H9 (cell line): ENCODE results near the gene PLLP. TPM values are rescaled to one million over a fixed set of nuclear protein-coding genes. Genes with fewer than 3 reads are reported as not detected.

ENCODE experiments used
- DNase-seq: peaks from one replicate; pipeline ENCODE4 v3.0.0-alpha.2; 2017
- H2AFZ ChIP-seq: one replicate; pipeline ENCODE4 v1.6.1; 2013; ENCODE audit warnings: mild to moderate bottlenecking, low read length, control low read depth, moderate library complexity
- H2AK5ac ChIP-seq: 2 replicates; pipeline ENCODE4 v1.6.1; 2013; ENCODE audit warnings: low read length, control low read depth, mixed read lengths; ENCODE audit not compliant: insufficient read length
- H2BK120ac ChIP-seq: one replicate; pipeline ENCODE4 v1.6.1; 2013; ENCODE audit warnings: low read depth, mild to moderate bottlenecking, low read length, control low read depth, inconsistent platforms; ENCODE audit not compliant: poor library complexity, severe bottlenecking
- H2BK12ac ChIP-seq: 2 replicates; pipeline ENCODE4 v1.6.1; 2013; ENCODE audit warnings: low read length, control low read depth, mixed read lengths, low read depth; ENCODE audit not compliant: insufficient read length
- H2BK15ac ChIP-seq: 2 replicates; pipeline ENCODE4 v1.6.1; 2013; ENCODE audit warnings: low read depth, low read length, control low read depth
- H2BK20ac ChIP-seq: one replicate; pipeline ENCODE4 v1.6.1; 2013; ENCODE audit warnings: low read depth, mild to moderate bottlenecking, low read length, control low read depth, inconsistent platforms; ENCODE audit not compliant: poor library complexity, severe bottlenecking
- H2BK5ac ChIP-seq: 2 replicates; pipeline ENCODE4 v1.6.1; 2013; ENCODE audit warnings: low read length, control low read depth, mixed read lengths; ENCODE audit not compliant: insufficient read length
- H3K14ac ChIP-seq: 2 replicates; pipeline ENCODE4 v1.6.1; 2013; ENCODE audit warnings: low read length, control low read depth; ENCODE audit not compliant: insufficient read depth
- H3K18ac ChIP-seq: 2 replicates; pipeline ENCODE4 v1.6.1; 2013; ENCODE audit warnings: low read depth, mild to moderate bottlenecking, mixed read lengths, low read length, control low read depth; ENCODE audit not compliant: insufficient read length
- H3K23ac ChIP-seq: 2 replicates; pipeline ENCODE4 v1.6.1; 2013; ENCODE audit warnings: low read length, control low read depth, mixed read lengths, low read depth; ENCODE audit not compliant: insufficient read length
- H3K23me2 ChIP-seq: 2 replicates; pipeline ENCODE4 v1.6.1; 2013; ENCODE audit warnings: low read depth, mild to moderate bottlenecking, mixed read lengths, low read length, control low read depth; ENCODE audit not compliant: insufficient read length, poor library complexity, severe bottlenecking
- H3K27ac ChIP-seq: 2 replicates; pipeline ENCODE4 v1.5.1; 2013; ENCODE audit warnings: low read length, control low read depth, mixed read lengths, low read depth; ENCODE audit not compliant: insufficient read length
- H3K27me3 ChIP-seq: 2 replicates; pipeline ENCODE4 v1.6.1; 2013; ENCODE audit warnings: low read length, control low read depth, inconsistent platforms; ENCODE audit not compliant: insufficient read depth
- H3K4ac ChIP-seq: 2 replicates; pipeline ENCODE4 v1.6.1; 2013; ENCODE audit warnings: low read depth, mild to moderate bottlenecking, control low read depth, inconsistent platforms, low read length, moderate library complexity
- H3K4me1 ChIP-seq: 2 replicates; pipeline ENCODE4 v1.6.1; 2013; ENCODE audit warnings: low read length, control low read depth, inconsistent platforms; ENCODE audit not compliant: insufficient read depth
- H3K4me2 ChIP-seq: 2 replicates; pipeline ENCODE4 v1.6.1; 2013; ENCODE audit warnings: low read length, control low read depth, mixed read lengths; ENCODE audit not compliant: insufficient read length, insufficient read depth
- H3K56ac ChIP-seq: 2 replicates; pipeline ENCODE4 v1.6.1; 2013; ENCODE audit warnings: low read depth, mild to moderate bottlenecking, mixed read lengths, low read length, control low read depth; ENCODE audit not compliant: insufficient read length
- H3K79me1 ChIP-seq: 2 replicates; pipeline ENCODE4 v1.6.1; 2013; ENCODE audit warnings: low read depth, mild to moderate bottlenecking, moderate library complexity, low read length, control low read depth, inconsistent platforms; ENCODE audit not compliant: insufficient read depth, poor library complexity, severe bottlenecking
- H3K79me2 ChIP-seq: 2 replicates; pipeline ENCODE4 v1.6.1; 2013; ENCODE audit warnings: low read length, control low read depth, inconsistent platforms; ENCODE audit not compliant: insufficient read depth
- H3K9ac ChIP-seq: 2 replicates; pipeline ENCODE4 v1.6.1; 2013; ENCODE audit warnings: low read length, control low read depth, mixed read lengths; ENCODE audit not compliant: insufficient read length; ENCODE audit errors: extremely low read depth
- H3K9me3 ChIP-seq: one replicate; pipeline ENCODE4 v1.6.1; 2013; ENCODE audit warnings: low read depth, low read length, inconsistent platforms; ENCODE audit not compliant: control insufficient read depth
- H3T11ph ChIP-seq: one replicate; pipeline ENCODE4 v1.6.1; 2013; ENCODE audit warnings: mild to moderate bottlenecking, low read length, control low read depth, inconsistent platforms
- H4K20me1 ChIP-seq: one replicate; pipeline ENCODE4 v1.6.1; 2013; ENCODE audit not compliant: control insufficient read depth, insufficient read length, insufficient read depth
- H4K5ac ChIP-seq: 2 replicates; pipeline ENCODE4 v1.6.1; 2013; ENCODE audit warnings: low read depth, mild to moderate bottlenecking, mixed read lengths, low read length, control low read depth; ENCODE audit not compliant: insufficient read length
- H4K8ac ChIP-seq: replicated peaks from 2 replicates; pipeline ENCODE4 v1.6.1; 2013; ENCODE audit warnings: low read length, control low read depth, mixed read lengths, low read depth; ENCODE audit not compliant: insufficient read length
- H4K91ac ChIP-seq: 2 replicates; pipeline ENCODE4 v1.6.1; 2013; ENCODE audit warnings: low read depth, mild to moderate bottlenecking, moderate library complexity, mixed read lengths, low read length, control low read depth; ENCODE audit not compliant: insufficient read length
- H3K27ac Mint-ChIP-seq, 3 experiments: 2 replicates in 2 of 3; 3 replicates in 1 of 3; pipeline ENCODE4 v1.8.0; 2020 to 2021; ENCODE audit warnings: mixed read lengths in 3 of 3, mild to moderate bottlenecking in 1 of 3, moderate library complexity in 1 of 3
- H3K27me3 Mint-ChIP-seq: 2 replicates; pipeline ENCODE4 v1.8.0; 2021; ENCODE audit warnings: low read depth, mild to moderate bottlenecking, moderate library complexity, mixed read lengths
- H3K36me3 Mint-ChIP-seq, 3 experiments: 2 replicates in 2 of 3; 3 replicates in 1 of 3; pipeline ENCODE4 v1.8.0; 2020 to 2021; ENCODE audit warnings: low read depth in 3 of 3, mixed read lengths in 3 of 3; ENCODE audit not compliant: insufficient read depth in 1 of 3
- H3K4me1 Mint-ChIP-seq, 2 experiments: 2 replicates each; pipeline ENCODE4 v1.8.0; 2020; ENCODE audit warnings: mixed read lengths in 2 of 2
- H3K4me3 Mint-ChIP-seq, 2 experiments: 2 replicates in 1 of 2; 3 replicates in 1 of 2; pipeline ENCODE4 v1.8.0; 2020 to 2021; ENCODE audit warnings: mild to moderate bottlenecking in 2 of 2, mixed read lengths in 2 of 2, moderate library complexity in 1 of 2
- H3K9me3 Mint-ChIP-seq, 2 experiments: 2 replicates in 1 of 2; 3 replicates in 1 of 2; pipeline ENCODE4 v1.8.0; 2020; ENCODE audit warnings: mild to moderate bottlenecking in 2 of 2, mixed read lengths in 2 of 2, moderate library complexity in 1 of 2
- CTCF ChIP-seq: fragments of 200-600 bp; sonication (generic); conservative IDR thresholded peaks from 3 replicates; pipeline ENCODE4 v1.8.0; 2021; ENCODE audit warnings: antibody characterized with exemption, mild to moderate bottlenecking
- WGBS: extraction: QIAGEN DNeasy Blood & Tissue Kit; methylation state at CpG from one replicate; pipeline ENCODE4 v1.1.7; 2013; ENCODE audit warnings: missing lambda C conversion rate, low lambda C conversion rate, mixed read lengths; ENCODE audit not compliant: insufficient read length; ENCODE audit errors: extremely low coverage; 5-methylcytosine and 5-hydroxymethylcytosine counted together
- total RNA-seq: library from RNA; stranded (reverse); gene quantifications from 2 replicates; pipeline ENCODE4 v1.2.1, GENCODE V29; 2021

PLLP gene
- total RNA-seq, 1 experiment from 2014 or later: 1.8 TPM

- H3K56ac ChIP-seq: no peak overlapping the region
- no peak for TF ChIP-seq CTCF
- H3K27ac Mint-ChIP-seq: no peak overlapping the region
Measured at GRCh38 chr16:57257455-57258070, 26.9 kb downstream of the PLLP start.

More at GRCh38 chr16:57257455-57258070, 26.9 kb downstream of the PLLP start:
- H3K4ac ChIP-seq: no peak overlapping the region
- no peak overlapping the region for H2BK15ac ChIP-seq
- H2AK5ac ChIP-seq: no peak overlapping the region
- no peak overlapping the region for H3K27ac ChIP-seq
- H3K4me1 ChIP-seq: peaks cover 3% of the 10 kb centered on the region
- no peak for DNase-seq
- H3K9ac ChIP-seq: no peak overlapping the region
- H4K5ac ChIP-seq: no peak overlapping the region
- no peak overlapping the region for H4K91ac ChIP-seq
- no CpG with 5 or more reads among the region's 13 CpGs for WGBS
- H3K79me2 ChIP-seq: no peaks in the 10 kb centered on the region
- no peak overlapping the region for H3K4me3 Mint-ChIP-seq
- no peak overlapping the region for H2BK5ac ChIP-seq
- no peaks in the 10 kb centered on the region; a peak in 2 of 5 replicates for H3K9me3 Mint-ChIP-seq
- no peak overlapping the region for H2BK12ac ChIP-seq
- no peak overlapping the region for H2BK20ac ChIP-seq
- no peak overlapping the region for H3K18ac ChIP-seq
- peaks cover 13% of the 10 kb centered on the region in 2 experiments for H3K4me1 Mint-ChIP-seq
- H3K36me3 Mint-ChIP-seq: peaks cover 4 to 6% (median 6%) of the 10 kb centered on the region in 3 experiments
- no peak overlapping the region for H3K4me2 ChIP-seq
- H3K14ac ChIP-seq: no peak overlapping the region; the same call in 1 of the 2 replicates
- H2BK120ac ChIP-seq: no peak overlapping the region
- H4K8ac ChIP-seq: no peak overlapping the region
- no peaks in the 10 kb centered on the region for H3K9me3 ChIP-seq
- H3K79me1 ChIP-seq: no peaks in the 10 kb centered on the region
- H3K23ac ChIP-seq: no peak overlapping the region
- H4K20me1 ChIP-seq: no peaks in the 10 kb centered on the region
- H2AFZ ChIP-seq: no peak overlapping the region
- no peak overlapping the region for H3T11ph ChIP-seq
- H3K27me3 Mint-ChIP-seq: no peaks in the 10 kb centered on the region; the same call in 1 of the 2 replicates
- H3K23me2 ChIP-seq: no peaks in the 10 kb centered on the region
- H3K27me3 ChIP-seq: no peaks in the 10 kb centered on the region
